ENCODE results near the gene PPIP5K2.

GRCh38 chr5:103132684-103133083, 12.6 kb downstream of the PPIP5K2 start:
- TF ChIP-seq CTCF (conservative IDR thresholded peaks at IDR 0.05; ENCODE audit: low read depth, low read length) (no peak), EZH2 (IDR thresholded peaks at IDR 0.05; ENCODE audit: borderline replicate concordance, low read depth, low read length, poor library complexity, severe bottlenecking) (no peak)

Data from A673 (cell line).